ENCODE measurements around the gene P2RY8.

The P2RY8 gene

GRCh38 chrX:1472975-1473374, 64.0 kb downstream of the P2RY8 start:
- Histone ChIP-seq H3K9me3 (ENCODE audit: insufficient read depth, low read depth, low read length) (no peaks in the 10 kb centered on the region), H3K27ac (ENCODE audit: low read depth, low read length) (no peak overlapping the region), H3K4me1 (ENCODE audit: insufficient read depth, low read length) (no peaks in the 10 kb centered on the region), H3K4me3 (ENCODE audit: low read length) (no peak overlapping the region), H3K27me3 (ENCODE audit: insufficient read depth, low read length) (peaks cover 4% of the 10 kb centered on the region), H3K9ac (ENCODE audit: low read depth, low read length) (no peak overlapping the region), H3K36me3 (ENCODE audit: insufficient read depth, low read length) (no peaks in the 10 kb centered on the region)
- WGBS = 89% methylated on average over 2 of the region's 2 CpGs

DNA sequence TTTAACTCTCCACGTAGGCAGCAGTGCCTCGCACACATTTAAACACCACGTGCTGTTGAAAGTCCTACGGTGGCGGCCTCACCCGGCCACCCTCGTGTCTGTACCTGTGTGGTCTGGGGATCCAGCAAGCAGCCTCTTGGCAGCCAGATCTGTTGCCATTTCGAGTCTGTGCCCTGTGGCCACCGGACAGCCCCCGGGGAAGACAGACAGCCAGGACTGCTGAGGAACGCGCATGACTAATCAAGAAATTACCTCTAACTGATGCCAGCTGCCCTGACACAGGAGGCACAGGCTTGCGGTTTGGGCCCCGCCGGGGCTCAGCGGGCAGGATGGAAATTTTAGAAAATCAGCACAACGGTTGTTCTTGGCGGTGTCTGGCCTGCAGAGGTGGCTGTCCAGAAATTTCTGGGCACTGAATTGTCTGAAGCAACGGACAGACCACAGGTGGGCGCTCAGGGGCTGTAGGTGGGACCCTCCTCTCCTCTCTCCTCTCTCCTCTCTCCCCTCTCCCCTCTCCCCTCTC, 68.7 kb downstream of the P2RY8 start:
- Histone ChIP-seq H3K27me3 (ENCODE audit: insufficient read depth, low read length) (peaks cover 45% of the 10 kb centered on the region), H3K4me3 (ENCODE audit: low read length) (no peak overlapping the region), H3K9ac (ENCODE audit: low read depth, low read length) (no peak overlapping the region), H3K4me1 (ENCODE audit: insufficient read depth, low read length) (no peaks in the 10 kb centered on the region), H3K36me3 (ENCODE audit: insufficient read depth, low read length) (no peaks in the 10 kb centered on the region), H3K9me3 (ENCODE audit: insufficient read depth, low read depth, low read length) (no peaks in the 10 kb centered on the region), H3K27ac (ENCODE audit: low read depth, low read length) (no peak overlapping the region)
- 85% methylated on average over 20 of the region's 20 CpGs for WGBS

DNA sequence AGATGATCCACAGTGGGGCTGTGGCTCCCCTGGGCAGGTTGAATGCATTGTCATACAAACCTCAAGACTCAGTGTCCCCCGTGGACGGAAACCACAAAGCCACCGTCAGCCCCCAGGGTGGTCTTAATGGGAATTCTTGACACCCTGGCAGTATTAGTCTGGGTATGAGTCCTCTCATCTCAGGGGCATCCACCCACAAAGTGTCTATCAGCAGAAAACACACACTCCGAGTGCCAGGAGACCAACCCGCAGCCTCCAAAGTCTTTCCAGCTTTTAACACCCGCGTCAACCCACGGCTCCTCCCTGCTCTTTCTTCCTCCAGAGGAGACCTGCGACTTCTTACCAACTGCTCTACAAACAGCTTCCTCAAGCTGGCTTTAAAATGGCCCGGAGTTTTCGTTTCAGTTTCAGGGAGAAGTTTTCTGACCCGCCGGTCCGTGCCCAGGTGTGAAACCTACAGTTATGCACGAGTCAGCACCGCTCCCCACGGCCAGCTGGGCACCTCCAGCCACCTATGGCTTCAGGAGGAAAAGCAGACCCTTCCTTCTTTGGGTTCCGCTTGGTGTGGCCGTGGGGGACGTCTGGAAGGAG, 69.9 kb downstream of the P2RY8 start:
- no peak overlapping the region for H3K9ac ChIP-seq (ENCODE audit: low read depth, low read length)
- H3K27ac ChIP-seq (ENCODE audit: low read depth, low read length) = no peak overlapping the region
- no peaks in the 10 kb centered on the region for H3K4me1 ChIP-seq (ENCODE audit: insufficient read depth, low read length)
- no peaks in the 10 kb centered on the region for H3K9me3 ChIP-seq (ENCODE audit: insufficient read depth, low read depth, low read length)
- 66% methylated on average over 20 of the region's 20 CpGs for WGBS
- peaks cover 45% of the 10 kb centered on the region for H3K27me3 ChIP-seq (ENCODE audit: insufficient read depth, low read length)
- no peaks in the 10 kb centered on the region for H3K36me3 ChIP-seq (ENCODE audit: insufficient read depth, low read length)
- no peak overlapping the region for H3K4me3 ChIP-seq (ENCODE audit: low read length)

DNA sequence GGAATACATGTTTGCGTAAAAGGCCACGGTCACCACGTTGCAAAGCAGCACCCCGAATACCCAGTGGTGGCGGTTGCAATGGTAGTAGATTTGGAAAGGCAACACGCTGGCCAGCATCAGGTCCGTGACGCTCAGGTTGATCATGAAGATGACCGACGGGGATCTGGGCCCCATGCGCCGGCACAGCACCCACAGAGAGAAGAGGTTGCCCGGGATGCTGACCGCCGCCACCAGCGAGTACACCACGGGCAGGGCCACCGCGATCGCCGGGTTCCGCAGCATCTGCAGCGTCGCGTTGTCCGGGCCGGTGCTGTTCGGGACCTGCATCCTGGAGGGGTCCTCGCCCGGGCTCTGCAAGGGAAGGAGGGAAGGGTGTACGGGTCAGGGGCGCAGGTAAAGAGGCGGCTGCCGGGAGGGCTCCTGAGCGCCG, 70.7 kb downstream of the P2RY8 start:
- Histone ChIP-seq H3K27me3 (ENCODE audit: insufficient read depth, low read length) (peaks cover 45% of the 10 kb centered on the region), H3K36me3 (ENCODE audit: insufficient read depth, low read length) (no peaks in the 10 kb centered on the region), H3K9me3 (ENCODE audit: insufficient read depth, low read depth, low read length) (no peaks in the 10 kb centered on the region), H3K4me3 (ENCODE audit: low read length) (peak overlapping the region; percentile 34; the same call in 1 of the 2 replicates), H3K27ac (ENCODE audit: low read depth, low read length) (no peak overlapping the region), H3K9ac (ENCODE audit: low read depth, low read length) (no peak overlapping the region), H3K4me1 (ENCODE audit: insufficient read depth, low read length) (no peaks in the 10 kb centered on the region)
- 46% methylated on average over 36 of the region's 36 CpGs for WGBS

GRCh38 chrX:1465286-1466231, 71.4 kb downstream of the P2RY8 start:
- Histone ChIP-seq H3K36me3 (ENCODE audit: insufficient read depth, low read length) (no peaks in the 10 kb centered on the region), H3K9me3 (ENCODE audit: insufficient read depth, low read depth, low read length) (no peaks in the 10 kb centered on the region), H3K4me1 (ENCODE audit: insufficient read depth, low read length) (no peaks in the 10 kb centered on the region), H3K4me3 (ENCODE audit: low read length) (peak overlapping the region; percentile 34; the same call in 1 of the 2 replicates), H3K27me3 (ENCODE audit: insufficient read depth, low read length) (peaks cover 45% of the 10 kb centered on the region), H3K27ac (ENCODE audit: low read depth, low read length) (no peak overlapping the region), H3K9ac (ENCODE audit: low read depth, low read length) (no peak overlapping the region)
- 58% methylated on average over 75 of the region's 75 CpGs for WGBS

GRCh38 chrX:1464971-1465285, 72.1 kb downstream of the P2RY8 start:
- no peak overlapping the region for H3K9ac ChIP-seq (ENCODE audit: low read depth, low read length)
- peaks cover 45% of the 10 kb centered on the region for H3K27me3 ChIP-seq (ENCODE audit: insufficient read depth, low read length)
- H3K9me3 ChIP-seq (ENCODE audit: insufficient read depth, low read depth, low read length) = no peaks in the 10 kb centered on the region
- H3K4me1 ChIP-seq (ENCODE audit: insufficient read depth, low read length) = no peaks in the 10 kb centered on the region
- WGBS = 78% methylated on average over 12 of the region's 12 CpGs
- H3K4me3 ChIP-seq (ENCODE audit: low read length) = no peak overlapping the region
- H3K36me3 ChIP-seq (ENCODE audit: insufficient read depth, low read length) = no peaks in the 10 kb centered on the region
- no peak overlapping the region for H3K27ac ChIP-seq (ENCODE audit: low read depth, low read length)

- WGBS = 82% methylated on average over 24 of the region's 24 CpGs
- H3K9ac ChIP-seq (ENCODE audit: low read depth, low read length) = no peak overlapping the region
- no peaks in the 10 kb centered on the region for H3K4me1 ChIP-seq (ENCODE audit: insufficient read depth, low read length)
- no peaks in the 10 kb centered on the region for H3K36me3 ChIP-seq (ENCODE audit: insufficient read depth, low read length)
- no peak overlapping the region for H3K27ac ChIP-seq (ENCODE audit: low read depth, low read length)
- H3K9me3 ChIP-seq (ENCODE audit: insufficient read depth, low read depth, low read length) = no peaks in the 10 kb centered on the region
- H3K27me3 ChIP-seq (ENCODE audit: insufficient read depth, low read length) = peaks cover 45% of the 10 kb centered on the region
- H3K4me3 ChIP-seq (ENCODE audit: low read length) = no peak overlapping the region
Observed at GRCh38 chrX:1464041-1464970, 72.7 kb downstream of the P2RY8 start.

DNA sequence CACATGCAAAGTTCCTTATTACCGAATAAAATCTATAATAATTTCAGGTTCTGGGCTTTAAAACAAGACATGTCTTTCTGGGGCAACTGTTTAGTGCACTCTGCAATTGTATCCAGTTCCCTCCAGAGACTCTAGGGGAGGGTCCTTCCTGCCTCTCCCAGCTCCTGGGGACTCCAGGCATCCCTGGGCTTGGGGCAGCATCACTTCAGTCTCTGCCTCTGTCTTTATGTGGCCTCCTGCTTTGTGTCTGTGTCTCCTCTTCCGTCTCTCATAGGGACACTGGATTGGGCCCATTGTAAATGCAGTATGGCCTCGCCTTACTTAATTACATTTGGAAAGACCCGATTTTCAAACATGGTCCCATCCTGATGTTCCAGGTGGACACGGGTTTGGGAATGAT, 73.4 kb downstream of the P2RY8 start:
- H3K36me3 ChIP-seq (ENCODE audit: insufficient read depth, low read length) = no peaks in the 10 kb centered on the region
- H3K9ac ChIP-seq (ENCODE audit: low read depth, low read length) = no peak overlapping the region
- peaks cover 45% of the 10 kb centered on the region for H3K27me3 ChIP-seq (ENCODE audit: insufficient read depth, low read length)
- no peak overlapping the region for H3K4me3 ChIP-seq (ENCODE audit: low read length)
- 91% methylated on average over 5 of the region's 5 CpGs for WGBS
- no peaks in the 10 kb centered on the region for H3K9me3 ChIP-seq (ENCODE audit: insufficient read depth, low read depth, low read length)
- no peak overlapping the region for H3K27ac ChIP-seq (ENCODE audit: low read depth, low read length)
- H3K4me1 ChIP-seq (ENCODE audit: insufficient read depth, low read length) = no peaks in the 10 kb centered on the region

- H3K4me1 ChIP-seq (ENCODE audit: insufficient read depth, low read length) = no peaks in the 10 kb centered on the region
- no peaks in the 10 kb centered on the region for H3K9me3 ChIP-seq (ENCODE audit: insufficient read depth, low read depth, low read length)
- 80% methylated on average over 19 of the region's 19 CpGs for WGBS
Observed at GRCh38 chrX:1462596-1463251, 74.3 kb downstream of the P2RY8 start.

GRCh38 chrX:1462110-1462509, 74.9 kb downstream of the P2RY8 start:
- Histone ChIP-seq H3K9ac (ENCODE audit: low read depth, low read length) (no peak overlapping the region), H3K27ac (ENCODE audit: low read depth, low read length) (no peak overlapping the region), H3K36me3 (ENCODE audit: insufficient read depth, low read length) (no peaks in the 10 kb centered on the region), H3K9me3 (ENCODE audit: insufficient read depth, low read depth, low read length) (no peaks in the 10 kb centered on the region), H3K4me3 (ENCODE audit: low read length) (no peak overlapping the region), H3K4me1 (ENCODE audit: insufficient read depth, low read length) (no peaks in the 10 kb centered on the region), H3K27me3 (ENCODE audit: insufficient read depth, low read length) (peaks cover 32% of the 10 kb centered on the region)

More at GRCh38 chrX:1462596-1463251, 74.3 kb downstream of the P2RY8 start:
- no peaks in the 10 kb centered on the region for H3K36me3 ChIP-seq (ENCODE audit: insufficient read depth, low read length)
- no peak overlapping the region for H3K27ac ChIP-seq (ENCODE audit: low read depth, low read length)
- H3K4me3 ChIP-seq (ENCODE audit: low read length) = no peak overlapping the region
- no peak overlapping the region for H3K9ac ChIP-seq (ENCODE audit: low read depth, low read length)
- peaks cover 39% of the 10 kb centered on the region for H3K27me3 ChIP-seq (ENCODE audit: insufficient read depth, low read length)

Data from HUES64 (cell line).